HL-60/S4 (cell line): ENCODE data around the gene BNIP2.
"Not testable (repeated sequence)": the region's sequence is repeated elsewhere in the genome, so short reads cannot be mapped to it uniquely, and the experiment has no call there.

Experiments used
- in situ Hi-C: fragments of 300-500 bp; cut with MboI; formaldehyde crosslinking; loops from 2 replicates; pipeline ENCODE4 v1.14.3; 2022; ENCODE audit warnings: low sequenced_read_pairs

The BNIP2 gene

GRCh38 chr15:59688782-59689625, at the start of gene BNIP2:
BNIP2 (minus strand) TSS chr15:59689320; CDS start chr15:59682457, 6,863 bp downstream.
- in situ Hi-C loops = no loop called here

GRCh38 chr15:59738676-59739075, 49.6 kb upstream of the BNIP2 start:
- in situ Hi-C loops = no loop called here

GRCh38 chr15:59736181-59736580, 47.1 kb upstream of the BNIP2 start:
- in situ Hi-C loops = no loop called here

GRCh38 chr15:59725151-59725486, 36.0 kb upstream of the BNIP2 start:
- in situ Hi-C loops = loop anchor here (10.0 kb wide), 1 partner anchor 590 kb away; no protein-coding TSS in a partner anchor

- in situ Hi-C loops = loop anchor here (10.0 to 25.0 kb wide), 2 partner anchors 591 to 788 kb away; no protein-coding TSS in a partner anchor
Measured at GRCh38 chr15:59723687-59724346, 34.7 kb upstream of the BNIP2 start.

- in situ Hi-C loops = loop anchor here (10.0 to 25.0 kb wide), 2 partner anchors 592 to 790 kb away; no protein-coding TSS in a partner anchor
Measured at GRCh38 chr15:59722476-59722875, 33.4 kb upstream of the BNIP2 start.

GRCh38 chr15:59722037-59722436, 32.9 kb upstream of the BNIP2 start:
- in situ Hi-C loops = loop anchor here (10.0 to 25.0 kb wide), 2 partner anchors 593 to 790 kb away; no protein-coding TSS in a partner anchor

GRCh38 chr15:59721411-59721810, 32.3 kb upstream of the BNIP2 start:
- in situ Hi-C loops = loop anchor here (10.0 to 25.0 kb wide), 2 partner anchors 593 to 791 kb away; no protein-coding TSS in a partner anchor

GRCh38 chr15:59713177-59713576, 24.1 kb upstream of the BNIP2 start:
- in situ Hi-C loops = loop anchor here (25.0 kb wide), 1 partner anchor 799 kb away; no protein-coding TSS in a partner anchor

GRCh38 chr15:59711451-59712243, 22.5 kb upstream of the BNIP2 start:
- in situ Hi-C loops = loop anchor here (25.0 kb wide), 1 partner anchor 801 kb away; no protein-coding TSS in a partner anchor

GRCh38 chr15:59707619-59708018, 18.5 kb upstream of the BNIP2 start:
- in situ Hi-C loops = loop anchor here (25.0 kb wide), 1 partner anchor 805 kb away; no protein-coding TSS in a partner anchor

GRCh38 chr15:59703979-59704796, 15.1 kb upstream of the BNIP2 start:
- in situ Hi-C loops = loop anchor here (25.0 kb wide), 1 partner anchor 808 kb away; no protein-coding TSS in a partner anchor

GRCh38 chr15:59702351-59702750, 13.2 kb upstream of the BNIP2 start:
- in situ Hi-C loops = loop anchor here (25.0 kb wide), 1 partner anchor 810 kb away; no protein-coding TSS in a partner anchor

GRCh38 chr15:59701880-59702279, 12.8 kb upstream of the BNIP2 start:
- in situ Hi-C loops = loop anchor here (25.0 kb wide), 1 partner anchor 810 kb away; no protein-coding TSS in a partner anchor

- in situ Hi-C loops = loop anchor here (25.0 kb wide), 1 partner anchor 812 kb away; no protein-coding TSS in a partner anchor
Measured at GRCh38 chr15:59699810-59700431, 10.8 kb upstream of the BNIP2 start.

- in situ Hi-C loops = not testable (repeated sequence)
Measured at GRCh38 chr15:59698065-59698464, 8.9 kb upstream of the BNIP2 start.

GRCh38 chr15:59696332-59696731, 7.2 kb upstream of the BNIP2 start:
- in situ Hi-C loops = no loop called here

- in situ Hi-C loops = no loop called here
Measured at GRCh38 chr15:59694779-59695178, 5.7 kb upstream of the BNIP2 start.

GRCh38 chr15:59691194-59691805, 2.2 kb upstream of the BNIP2 start:
- in situ Hi-C loops = no loop called here
